Ishikawa (cell line): ENCODE data around the gene SLC6A19.

ENCODE experiments used
- CREB1 ChIP-seq: IDR thresholded peaks from 2 replicates; pipeline ENCODE4 v1.6.1; 2012; ENCODE audit warnings: low read depth
- EGR1 ChIP-seq: IDR thresholded peaks from 2 replicates; pipeline ENCODE4 v1.6.1; 2012
- EP300 ChIP-seq: IDR thresholded peaks from 2 replicates; pipeline ENCODE4 v1.6.1; 2012; ENCODE audit warnings: borderline replicate concordance
- RAD21 ChIP-seq: IDR thresholded peaks from 2 replicates; pipeline ENCODE4 v1.6.1; 2012; ENCODE audit warnings: low read depth
- TAF1 ChIP-seq: IDR thresholded peaks from 2 replicates; pipeline ENCODE4 v1.6.1; 2012; ENCODE audit warnings: low read depth, mild to moderate bottlenecking
- TEAD4 ChIP-seq: IDR thresholded peaks from 2 replicates; pipeline ENCODE4 v1.6.1; 2012
- YY1 ChIP-seq: IDR thresholded peaks from 2 replicates; pipeline ENCODE4 v1.6.1; 2012; ENCODE audit warnings: low read depth
- TF ChIP-seq, protein P1 (sequence below): IDR thresholded peaks from 2 replicates; pipeline ENCODE4 v1.6.1; 2012; ENCODE audit warnings: low read depth, mild to moderate bottlenecking
- TF ChIP-seq, protein P2 (sequence below): IDR thresholded peaks from 2 replicates; pipeline ENCODE4 v1.6.1; 2012
- TF ChIP-seq, protein P3 (sequence below): IDR thresholded peaks from 2 replicates; pipeline ENCODE4 v1.6.1; 2012

DNA sequence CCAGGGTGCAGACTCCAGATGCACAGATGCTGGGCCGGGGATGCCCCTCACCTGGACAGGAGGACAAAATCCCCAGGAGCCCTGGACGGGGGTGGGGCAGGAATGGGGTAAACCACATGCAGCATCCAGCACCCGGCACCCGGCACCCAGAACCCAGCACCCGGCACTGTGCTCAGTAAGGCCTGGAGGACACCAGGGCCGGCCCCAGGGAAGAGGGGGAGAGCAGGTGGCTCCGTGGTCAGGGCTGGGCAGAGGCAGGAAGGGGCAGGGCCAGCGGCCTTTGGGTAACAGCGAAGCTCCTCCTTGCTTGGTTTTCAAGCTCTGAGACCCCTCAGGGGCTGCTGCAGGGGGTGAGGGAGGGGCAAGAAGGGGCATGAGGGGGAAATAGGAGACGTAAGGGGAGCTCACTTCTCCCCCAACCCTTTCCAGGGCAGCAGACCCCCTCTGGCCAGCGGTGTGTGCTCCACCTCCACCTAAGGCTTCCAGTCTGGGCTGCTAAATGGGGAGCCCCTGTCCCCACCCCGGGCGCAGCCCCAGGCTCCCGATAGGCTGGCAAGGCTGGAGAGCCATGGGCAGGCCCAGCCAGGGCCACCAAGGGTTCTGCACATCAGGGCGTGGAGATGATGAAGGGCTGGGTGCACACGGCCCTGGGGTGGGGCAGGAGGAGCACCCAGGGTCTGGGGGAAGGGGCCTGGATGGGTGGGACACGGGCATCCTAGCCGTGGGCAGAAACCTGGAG is 17.8 kb upstream of the SLC6A19 start:
- TF ChIP-seq, protein P1, sequence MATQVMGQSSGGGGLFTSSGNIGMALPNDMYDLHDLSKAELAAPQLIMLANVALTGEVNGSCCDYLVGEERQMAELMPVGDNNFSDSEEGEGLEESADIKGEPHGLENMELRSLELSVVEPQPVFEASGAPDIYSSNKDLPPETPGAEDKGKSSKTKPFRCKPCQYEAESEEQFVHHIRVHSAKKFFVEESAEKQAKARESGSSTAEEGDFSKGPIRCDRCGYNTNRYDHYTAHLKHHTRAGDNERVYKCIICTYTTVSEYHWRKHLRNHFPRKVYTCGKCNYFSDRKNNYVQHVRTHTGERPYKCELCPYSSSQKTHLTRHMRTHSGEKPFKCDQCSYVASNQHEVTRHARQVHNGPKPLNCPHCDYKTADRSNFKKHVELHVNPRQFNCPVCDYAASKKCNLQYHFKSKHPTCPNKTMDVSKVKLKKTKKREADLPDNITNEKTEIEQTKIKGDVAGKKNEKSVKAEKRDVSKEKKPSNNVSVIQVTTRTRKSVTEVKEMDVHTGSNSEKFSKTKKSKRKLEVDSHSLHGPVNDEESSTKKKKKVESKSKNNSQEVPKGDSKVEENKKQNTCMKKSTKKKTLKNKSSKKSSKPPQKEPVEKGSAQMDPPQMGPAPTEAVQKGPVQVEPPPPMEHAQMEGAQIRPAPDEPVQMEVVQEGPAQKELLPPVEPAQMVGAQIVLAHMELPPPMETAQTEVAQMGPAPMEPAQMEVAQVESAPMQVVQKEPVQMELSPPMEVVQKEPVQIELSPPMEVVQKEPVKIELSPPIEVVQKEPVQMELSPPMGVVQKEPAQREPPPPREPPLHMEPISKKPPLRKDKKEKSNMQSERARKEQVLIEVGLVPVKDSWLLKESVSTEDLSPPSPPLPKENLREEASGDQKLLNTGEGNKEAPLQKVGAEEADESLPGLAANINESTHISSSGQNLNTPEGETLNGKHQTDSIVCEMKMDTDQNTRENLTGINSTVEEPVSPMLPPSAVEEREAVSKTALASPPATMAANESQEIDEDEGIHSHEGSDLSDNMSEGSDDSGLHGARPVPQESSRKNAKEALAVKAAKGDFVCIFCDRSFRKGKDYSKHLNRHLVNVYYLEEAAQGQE = no peak
- TF ChIP-seq RAD21 = no peak
- TF ChIP-seq YY1 = no peak
- TF ChIP-seq CREB1 = no peak
- TF ChIP-seq, protein P2, sequence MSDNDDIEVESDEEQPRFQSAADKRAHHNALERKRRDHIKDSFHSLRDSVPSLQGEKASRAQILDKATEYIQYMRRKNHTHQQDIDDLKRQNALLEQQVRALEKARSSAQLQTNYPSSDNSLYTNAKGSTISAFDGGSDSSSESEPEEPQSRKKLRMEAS = no peak
- no peak for TF ChIP-seq TAF1
- TF ChIP-seq, protein P3, sequence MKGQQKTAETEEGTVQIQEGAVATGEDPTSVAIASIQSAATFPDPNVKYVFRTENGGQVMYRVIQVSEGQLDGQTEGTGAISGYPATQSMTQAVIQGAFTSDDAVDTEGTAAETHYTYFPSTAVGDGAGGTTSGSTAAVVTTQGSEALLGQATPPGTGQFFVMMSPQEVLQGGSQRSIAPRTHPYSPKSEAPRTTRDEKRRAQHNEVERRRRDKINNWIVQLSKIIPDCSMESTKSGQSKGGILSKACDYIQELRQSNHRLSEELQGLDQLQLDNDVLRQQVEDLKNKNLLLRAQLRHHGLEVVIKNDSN = no peak
- no peak for TF ChIP-seq EP300
- TF ChIP-seq EGR1 = no peak
- no peak for TF ChIP-seq TEAD4
